Measurements from ENCODE around the gene NME9.
"Not testable (repeated sequence)": the region's sequence is repeated elsewhere in the genome, so short reads cannot be mapped to it uniquely, and the experiment has no call there.

The NME9 gene, protein sequence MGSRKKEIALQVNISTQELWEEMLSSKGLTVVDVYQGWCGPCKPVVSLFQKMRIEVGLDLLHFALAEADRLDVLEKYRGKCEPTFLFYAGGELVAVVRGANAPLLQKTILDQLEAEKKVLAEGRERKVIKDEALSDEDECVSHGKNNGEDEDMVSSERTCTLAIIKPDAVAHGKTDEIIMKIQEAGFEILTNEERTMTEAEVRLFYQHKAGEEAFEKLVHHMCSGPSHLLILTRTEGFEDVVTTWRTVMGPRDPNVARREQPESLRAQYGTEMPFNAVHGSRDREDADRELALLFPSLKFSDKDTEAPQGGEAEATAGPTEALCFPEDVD
- 0.58 to 0.87 (median 0.86) reads per million in 3 donors for total RNA-seq

DNA sequence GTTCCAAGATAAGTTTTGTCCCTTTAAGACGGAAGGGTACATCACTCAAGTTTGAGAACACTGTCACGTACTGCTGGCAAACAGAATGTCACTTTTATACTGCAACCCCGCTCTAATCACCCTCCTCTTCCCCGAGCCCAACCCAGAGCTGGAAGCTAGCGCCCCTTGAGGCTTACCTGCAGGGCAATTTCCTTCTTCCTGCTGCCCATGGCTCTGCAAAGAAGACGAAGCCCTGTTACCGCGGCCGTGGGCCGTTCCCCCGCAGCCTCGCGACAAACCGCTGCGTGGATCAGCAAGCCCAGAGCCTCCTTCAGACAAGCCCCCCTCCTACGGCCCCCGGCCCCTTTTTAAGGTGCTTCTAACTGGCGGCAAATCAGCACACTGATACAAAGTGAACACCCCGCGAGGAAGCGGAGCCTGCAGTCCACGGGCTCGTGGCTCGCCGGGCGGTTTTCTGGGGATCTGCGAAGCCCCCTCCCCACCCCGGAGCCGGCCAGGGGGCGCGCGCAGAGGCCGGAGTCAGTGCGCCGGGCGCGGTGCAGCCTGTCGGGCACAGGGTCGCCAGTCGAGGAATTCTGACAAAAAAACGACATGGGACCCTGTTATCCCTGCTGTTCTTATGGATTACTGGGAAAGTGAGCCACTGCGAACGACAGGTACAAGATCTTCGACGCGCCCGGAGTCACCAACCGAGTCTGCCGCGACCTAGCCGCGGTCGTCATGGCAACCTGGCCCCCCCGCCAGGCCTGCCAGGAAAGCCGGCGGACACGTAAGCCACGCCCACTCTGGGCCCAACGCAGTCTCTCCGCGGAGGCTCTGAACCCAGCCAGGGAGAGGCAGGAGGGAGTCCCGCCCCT lies at the start of gene NME9:
TSS of gene NME9 (minus strand) at position 725 of the 857 bp plus-strand sequence. CDS start at position 209, 516 bp downstream.
- Histone ChIP-seq H3K4me3 (ENCODE audit: insufficient read depth, low read depth, low read length, poor library complexity, severe bottlenecking) (peak within 1 kb of the TSS; percentile 76), H3K4me1 (ENCODE audit: control insufficient read depth, insufficient read depth, low read length, poor library complexity, severe bottlenecking) (peaks cover 7% of the 10 kb centered on the region), H3K27ac (ENCODE audit: insufficient read depth, low read length, poor library complexity, severe bottlenecking) (peak within 1 kb of the TSS; percentile 72), H3K36me3 (ENCODE audit: control insufficient read depth, insufficient read depth, low read length) (no peaks in the 10 kb centered on the region), H3K9me3 (ENCODE audit: control insufficient read depth, low read length) (no peaks in the 10 kb centered on the region), H3K27me3 (replicated peaks; ENCODE audit: control insufficient read depth, insufficient read depth, low read length, poor library complexity, severe bottlenecking) (no peaks in the 10 kb centered on the region)
- peak; percentile 85 to 90 (median 88) for DNase-seq

- no peak for DNase-seq
Measured at GRCh38 chr3:138378990-138379389, 49.3 kb upstream of the NME9 start.

GRCh38 chr3:138378331-138378730 lies 48.7 kb upstream of the NME9 start:
- no peaks in the 10 kb centered on the region for H3K9me3 ChIP-seq (ENCODE audit: control insufficient read depth, low read length)
- H3K27ac ChIP-seq (ENCODE audit: insufficient read depth, low read length, poor library complexity, severe bottlenecking) = no peak overlapping the region
- no peaks in the 10 kb centered on the region for H3K36me3 ChIP-seq (ENCODE audit: control insufficient read depth, insufficient read depth, low read length)
- H3K27me3 ChIP-seq (replicated peaks; ENCODE audit: control insufficient read depth, insufficient read depth, low read length, poor library complexity, severe bottlenecking) = no peaks in the 10 kb centered on the region
- H3K4me3 ChIP-seq (ENCODE audit: insufficient read depth, low read depth, low read length, poor library complexity, severe bottlenecking) = no peak overlapping the region
- H3K4me1 ChIP-seq (ENCODE audit: control insufficient read depth, insufficient read depth, low read length, poor library complexity, severe bottlenecking) = no peaks in the 10 kb centered on the region
- no peak for DNase-seq

More at GRCh38 chr3:138378990-138379389, 49.3 kb upstream of the NME9 start:
- no peaks in the 10 kb centered on the region for H3K36me3 ChIP-seq (ENCODE audit: control insufficient read depth, insufficient read depth, low read length)
- no peaks in the 10 kb centered on the region for H3K27me3 ChIP-seq (replicated peaks; ENCODE audit: control insufficient read depth, insufficient read depth, low read length, poor library complexity, severe bottlenecking)
- no peak overlapping the region for H3K27ac ChIP-seq (ENCODE audit: insufficient read depth, low read length, poor library complexity, severe bottlenecking)
- H3K4me1 ChIP-seq (ENCODE audit: control insufficient read depth, insufficient read depth, low read length, poor library complexity, severe bottlenecking) = no peaks in the 10 kb centered on the region
- H3K9me3 ChIP-seq (ENCODE audit: control insufficient read depth, low read length) = no peaks in the 10 kb centered on the region
- H3K4me3 ChIP-seq (ENCODE audit: insufficient read depth, low read depth, low read length, poor library complexity, severe bottlenecking) = no peak overlapping the region

DNA sequence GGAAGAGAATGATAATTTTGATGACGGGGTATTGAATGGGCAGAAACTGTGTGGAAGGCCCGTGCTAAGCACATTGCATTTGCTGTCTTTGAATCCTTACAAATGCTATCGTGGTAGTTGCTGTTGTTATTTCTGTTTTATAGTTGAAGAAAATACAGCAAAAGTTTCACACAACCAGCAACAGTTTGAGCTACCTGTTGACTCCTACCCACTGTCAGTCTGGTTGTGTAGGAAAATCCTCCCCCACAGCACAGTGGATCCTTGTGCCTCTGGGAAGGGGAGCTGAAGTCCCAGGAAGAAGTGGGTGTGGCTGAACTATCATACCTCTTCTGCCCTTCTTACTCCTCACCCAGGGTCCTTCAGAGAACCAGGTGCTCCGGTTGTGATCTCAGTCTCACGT lies 48.2 kb upstream of the NME9 start:
- Histone ChIP-seq H3K4me1 (ENCODE audit: control insufficient read depth, insufficient read depth, low read length, poor library complexity, severe bottlenecking) (no peaks in the 10 kb centered on the region), H3K36me3 (ENCODE audit: control insufficient read depth, insufficient read depth, low read length) (no peaks in the 10 kb centered on the region), H3K4me3 (ENCODE audit: insufficient read depth, low read depth, low read length, poor library complexity, severe bottlenecking) (no peak overlapping the region), H3K9me3 (ENCODE audit: control insufficient read depth, low read length) (no peaks in the 10 kb centered on the region), H3K27ac (ENCODE audit: insufficient read depth, low read length, poor library complexity, severe bottlenecking) (no peak overlapping the region), H3K27me3 (replicated peaks; ENCODE audit: control insufficient read depth, insufficient read depth, low read length, poor library complexity, severe bottlenecking) (no peaks in the 10 kb centered on the region)
- DNase-seq = no peak

DNA sequence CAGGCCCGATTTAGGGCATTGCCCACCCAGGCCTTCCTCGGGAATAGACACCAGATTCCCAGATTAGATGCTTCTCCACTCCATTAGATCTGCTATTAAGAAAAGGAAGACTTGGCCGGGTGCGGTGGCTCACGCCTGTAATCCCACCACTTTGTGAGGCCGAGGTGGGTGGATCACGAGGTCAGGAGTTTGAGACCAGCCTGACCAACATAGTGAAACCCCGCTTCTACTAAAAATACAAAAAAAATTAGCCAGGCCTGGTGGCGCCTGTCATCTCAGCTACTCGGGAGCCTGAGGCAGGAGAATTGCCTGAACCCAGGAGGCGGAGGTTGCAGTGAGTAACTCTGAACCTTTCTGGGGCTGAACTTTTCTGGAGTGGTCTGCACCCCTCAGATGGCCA lies 47.6 kb upstream of the NME9 start:
- H3K9me3 ChIP-seq (ENCODE audit: control insufficient read depth, low read length); H3K36me3 ChIP-seq (ENCODE audit: control insufficient read depth, insufficient read depth, low read length); DNase-seq; H3K4me1 ChIP-seq (ENCODE audit: control insufficient read depth, insufficient read depth, low read length, poor library complexity, severe bottlenecking); H3K27ac ChIP-seq (ENCODE audit: insufficient read depth, low read length, poor library complexity, severe bottlenecking); H3K27me3 ChIP-seq (replicated peaks; ENCODE audit: control insufficient read depth, insufficient read depth, low read length, poor library complexity, severe bottlenecking); H3K4me3 ChIP-seq (ENCODE audit: insufficient read depth, low read depth, low read length, poor library complexity, severe bottlenecking): not testable (repeated sequence)

GRCh38 chr3:138376663-138377062 lies 47.0 kb upstream of the NME9 start:
- no peak for DNase-seq
- H3K36me3 ChIP-seq (ENCODE audit: control insufficient read depth, insufficient read depth, low read length) = no peaks in the 10 kb centered on the region
- H3K27ac ChIP-seq (ENCODE audit: insufficient read depth, low read length, poor library complexity, severe bottlenecking) = no peak overlapping the region
- no peaks in the 10 kb centered on the region for H3K4me1 ChIP-seq (ENCODE audit: control insufficient read depth, insufficient read depth, low read length, poor library complexity, severe bottlenecking)
- H3K4me3 ChIP-seq (ENCODE audit: insufficient read depth, low read depth, low read length, poor library complexity, severe bottlenecking) = no peak overlapping the region
- no peaks in the 10 kb centered on the region for H3K9me3 ChIP-seq (ENCODE audit: control insufficient read depth, low read length)
- no peaks in the 10 kb centered on the region for H3K27me3 ChIP-seq (replicated peaks; ENCODE audit: control insufficient read depth, insufficient read depth, low read length, poor library complexity, severe bottlenecking)

GRCh38 chr3:138375447-138375846 lies 45.8 kb upstream of the NME9 start:
- no peak for DNase-seq
- no peaks in the 10 kb centered on the region for H3K9me3 ChIP-seq (ENCODE audit: control insufficient read depth, low read length)
- H3K4me1 ChIP-seq (ENCODE audit: control insufficient read depth, insufficient read depth, low read length, poor library complexity, severe bottlenecking) = no peaks in the 10 kb centered on the region
- H3K4me3 ChIP-seq (ENCODE audit: insufficient read depth, low read depth, low read length, poor library complexity, severe bottlenecking) = no peak overlapping the region
- H3K27ac ChIP-seq (ENCODE audit: insufficient read depth, low read length, poor library complexity, severe bottlenecking) = no peak overlapping the region
- no peaks in the 10 kb centered on the region for H3K27me3 ChIP-seq (replicated peaks; ENCODE audit: control insufficient read depth, insufficient read depth, low read length, poor library complexity, severe bottlenecking)
- H3K36me3 ChIP-seq (ENCODE audit: control insufficient read depth, insufficient read depth, low read length) = no peaks in the 10 kb centered on the region

GRCh38 chr3:138374573-138375134 lies 45.0 kb upstream of the NME9 start:
- no peaks in the 10 kb centered on the region for H3K4me1 ChIP-seq (ENCODE audit: control insufficient read depth, insufficient read depth, low read length, poor library complexity, severe bottlenecking)
- H3K4me3 ChIP-seq (ENCODE audit: insufficient read depth, low read depth, low read length, poor library complexity, severe bottlenecking) = no peak overlapping the region
- no peaks in the 10 kb centered on the region for H3K9me3 ChIP-seq (ENCODE audit: control insufficient read depth, low read length)
- no peaks in the 10 kb centered on the region for H3K36me3 ChIP-seq (ENCODE audit: control insufficient read depth, insufficient read depth, low read length)
- no peak overlapping the region for H3K27ac ChIP-seq (ENCODE audit: insufficient read depth, low read length, poor library complexity, severe bottlenecking)
- DNase-seq = no peak
- H3K27me3 ChIP-seq (replicated peaks; ENCODE audit: control insufficient read depth, insufficient read depth, low read length, poor library complexity, severe bottlenecking) = no peaks in the 10 kb centered on the region

DNA sequence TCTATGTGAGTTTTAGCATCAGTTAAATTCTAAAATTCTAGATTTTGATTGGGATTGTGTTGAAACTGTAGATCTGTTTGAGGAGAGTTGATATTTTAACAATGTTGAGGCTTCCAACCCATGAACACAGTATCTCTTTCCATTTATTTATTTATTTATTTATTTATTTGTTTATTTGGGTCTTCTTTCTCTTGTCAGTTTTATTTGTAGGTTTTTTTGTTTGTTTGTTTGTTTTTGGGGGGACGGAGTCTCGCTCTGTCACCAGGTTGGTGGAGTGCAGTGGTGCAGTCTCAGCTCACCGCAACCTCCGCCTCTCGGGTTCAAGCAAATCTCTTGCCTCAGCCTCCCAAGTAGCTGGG lies 44.1 kb upstream of the NME9 start:
- H3K36me3 ChIP-seq (ENCODE audit: control insufficient read depth, insufficient read depth, low read length) = no peaks in the 10 kb centered on the region
- H3K9me3 ChIP-seq (ENCODE audit: control insufficient read depth, low read length) = no peaks in the 10 kb centered on the region
- no peaks in the 10 kb centered on the region for H3K27me3 ChIP-seq (replicated peaks; ENCODE audit: control insufficient read depth, insufficient read depth, low read length, poor library complexity, severe bottlenecking)
- H3K27ac ChIP-seq (ENCODE audit: insufficient read depth, low read length, poor library complexity, severe bottlenecking) = no peak overlapping the region
- no peak overlapping the region for H3K4me3 ChIP-seq (ENCODE audit: insufficient read depth, low read depth, low read length, poor library complexity, severe bottlenecking)
- DNase-seq = no peak
- no peaks in the 10 kb centered on the region for H3K4me1 ChIP-seq (ENCODE audit: control insufficient read depth, insufficient read depth, low read length, poor library complexity, severe bottlenecking)
